Panc1 (cell line): ENCODE data around the gene ANKRD33B. TPM values are rescaled to one million over a fixed set of nuclear protein-coding genes. Genes with fewer than 3 reads are reported as not detected.

Source experiments
- ATAC-seq: fragments of 200-7000 bp; cut with Tn5 transposase; 2 replicates; pipeline ENCODE4 v1.9.1; 2020; ENCODE audit warnings: mild to moderate bottlenecking, moderate library complexity
- BruUV-seq: library from RNA; stranded (reverse); fragments of 400-500 nt; replicated peaks from 2 replicates; lab custom pipeline; 2021; lab: Mats Ljungman, UMichigan
- CTCF ChIA-PET: fragments of 300-600 bp; sonication (Branson Sonifier 250); formaldehyde crosslinking; loops from one replicate; lab custom pipeline; 2022; ENCODE audit warnings: antibody characterized with exemption; lab: Charles Lee
- POLR2A ChIA-PET: fragments of 300-600 bp; sonication (Branson Sonifier 250); formaldehyde crosslinking; loops from one replicate; lab custom pipeline; 2022; ENCODE audit warnings: antibody characterized with exemption; lab: Charles Lee
- DNase-seq: peaks from one replicate; pipeline ENCODE4 v3.0.0-alpha.2; 2010; ENCODE audit warnings: low read depth, low spot score
- H3K27ac ChIP-seq: 2 replicates; pipeline ENCODE4 v1.5.1; 2011; ENCODE audit warnings: mild to moderate bottlenecking, low read length, inconsistent platforms
- H3K27me3 ChIP-seq: fragments of 200-500 bp; sonication (Bioruptor generic); 2 replicates; pipeline ENCODE4 v1.6.0; 2014; ENCODE audit warnings: low read length, inconsistent platforms; ENCODE audit not compliant: control insufficient read depth, insufficient read depth
- H3K36me3 ChIP-seq: fragments of 200-500 bp; sonication (Bioruptor generic); 2 replicates; pipeline ENCODE4 v1.5.1; 2014; ENCODE audit warnings: inconsistent platforms, mild to moderate bottlenecking, low read length, moderate library complexity; ENCODE audit not compliant: control insufficient read depth, insufficient read depth
- H3K4me1 ChIP-seq: 2 replicates; pipeline ENCODE4 v1.5.1; 2011; ENCODE audit warnings: inconsistent platforms, mild to moderate bottlenecking, low read length, moderate library complexity; ENCODE audit not compliant: control insufficient read depth, insufficient read depth
- H3K4me3 ChIP-seq, 2 experiments: 2 replicates each; pipeline ENCODE4 v1.5.1; 2011 to 2012; ENCODE audit warnings: low read depth in 2 of 2, low read length in 2 of 2, mild to moderate bottlenecking in 2 of 2, inconsistent platforms in 1 of 2, moderate library complexity in 1 of 2
- H3K9me3 ChIP-seq: fragments of 200-500 bp; sonication (Bioruptor generic); 2 replicates; pipeline ENCODE4 v1.5.1; 2014; ENCODE audit warnings: low read depth, mild to moderate bottlenecking, inconsistent platforms, low read length, moderate library complexity; ENCODE audit not compliant: control insufficient read depth, insufficient read depth
- POLR2AphosphoS5 ChIP-seq: IDR thresholded peaks from 2 replicates; pipeline ENCODE4 v1.6.1; 2012; ENCODE audit warnings: mild to moderate bottlenecking, low read depth, low read length, moderate library complexity
- SIN3A ChIP-seq: IDR thresholded peaks from 2 replicates; pipeline ENCODE4 v1.6.1; 2012; ENCODE audit warnings: low read depth, mild to moderate bottlenecking, low read length, moderate library complexity, borderline replicate concordance; ENCODE audit not compliant: insufficient read depth
- TCF7L2 ChIP-seq: IDR thresholded peaks from 2 replicates; pipeline ENCODE4 v1.6.1; 2011; ENCODE audit warnings: mild to moderate bottlenecking, low read depth, low read length, inconsistent platforms
- in situ Hi-C: cut with HindIII; loops from 2 replicates; pipeline ENCODE4 v1.10.0; 2016; ENCODE audit warnings: low sequenced_read_pairs, low pct_unique_long_range_greater_than_20kb
- intact Hi-C: fragments of 100-400 bp; cut with micrococcal nuclease; formaldehyde crosslinking; loops from one replicate; pipeline ENCODE4 v1.10.0; 2022; ENCODE audit not compliant: unreplicated experiment
- total RNA-seq: library from RNA; stranded (reverse); gene quantifications from one replicate; pipeline ENCODE4 v1.2.1, GENCODE V29; 2021; ENCODE audit not compliant: unreplicated experiment
- TF ChIP-seq, protein P1 (sequence below), 2 experiments: IDR thresholded peaks; 2 replicates each; pipeline ENCODE4 v1.6.1; 2011 to 2012; ENCODE audit warnings: low read depth in 2 of 2, control low read depth in 1 of 2, low read length in 1 of 2, mild to moderate bottlenecking in 1 of 2, moderate library complexity in 1 of 2; ENCODE audit not compliant: insufficient read depth in 1 of 2
- TF ChIP-seq, protein P2 (sequence below): fragments of 450-650 bp; IDR thresholded peaks from 2 replicates; pipeline ENCODE4 v1.5.1; 2017; ENCODE audit warnings: mild to moderate bottlenecking

ANKRD33B gene
- total RNA-seq, 1 experiment from 2014 or later = 19.1 TPM

DNA sequence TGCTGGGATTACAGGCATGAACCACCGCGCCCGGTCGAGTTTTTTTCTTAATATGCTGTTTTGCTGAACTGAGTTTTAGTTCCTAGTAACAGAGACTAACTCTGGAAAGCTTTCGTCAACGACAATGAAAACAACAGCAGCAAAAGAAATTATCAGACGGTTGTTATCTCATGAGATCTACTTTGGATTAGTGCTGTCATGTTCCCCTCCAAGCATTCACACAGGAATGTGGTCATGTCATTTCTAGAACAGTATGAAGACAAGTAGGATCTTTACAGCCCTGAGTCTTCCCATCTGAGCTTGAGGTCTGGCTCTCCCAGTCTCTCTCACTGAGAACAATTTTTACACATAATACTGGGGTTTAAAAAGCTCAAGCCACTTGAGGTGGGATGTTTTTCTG is 4.0 kb upstream of the ANKRD33B start:
- no peak overlapping the region for H3K4me3 ChIP-seq
- ATAC-seq (no peak), DNase-seq (no peak)
- ChIA-PET CTCF (no interaction called here), POLR2A (no interaction called here)
- no peak overlapping the region for H3K27ac ChIP-seq
- no peaks in the 10 kb centered on the region for H3K27me3 ChIP-seq
- no peaks in the 10 kb centered on the region for H3K9me3 ChIP-seq
- H3K36me3 ChIP-seq = no peaks in the 10 kb centered on the region
- H3K4me1 ChIP-seq = peaks cover 30% of the 10 kb centered on the region
- intact Hi-C loops = loop anchor here (10.0 kb wide), 1 partner anchor 105 kb away; no protein-coding TSS in a partner anchor
- TF ChIP-seq SIN3A (no peak), TCF7L2 (no peak), POLR2AphosphoS5 (no peak)
- TF ChIP-seq, protein P1, sequence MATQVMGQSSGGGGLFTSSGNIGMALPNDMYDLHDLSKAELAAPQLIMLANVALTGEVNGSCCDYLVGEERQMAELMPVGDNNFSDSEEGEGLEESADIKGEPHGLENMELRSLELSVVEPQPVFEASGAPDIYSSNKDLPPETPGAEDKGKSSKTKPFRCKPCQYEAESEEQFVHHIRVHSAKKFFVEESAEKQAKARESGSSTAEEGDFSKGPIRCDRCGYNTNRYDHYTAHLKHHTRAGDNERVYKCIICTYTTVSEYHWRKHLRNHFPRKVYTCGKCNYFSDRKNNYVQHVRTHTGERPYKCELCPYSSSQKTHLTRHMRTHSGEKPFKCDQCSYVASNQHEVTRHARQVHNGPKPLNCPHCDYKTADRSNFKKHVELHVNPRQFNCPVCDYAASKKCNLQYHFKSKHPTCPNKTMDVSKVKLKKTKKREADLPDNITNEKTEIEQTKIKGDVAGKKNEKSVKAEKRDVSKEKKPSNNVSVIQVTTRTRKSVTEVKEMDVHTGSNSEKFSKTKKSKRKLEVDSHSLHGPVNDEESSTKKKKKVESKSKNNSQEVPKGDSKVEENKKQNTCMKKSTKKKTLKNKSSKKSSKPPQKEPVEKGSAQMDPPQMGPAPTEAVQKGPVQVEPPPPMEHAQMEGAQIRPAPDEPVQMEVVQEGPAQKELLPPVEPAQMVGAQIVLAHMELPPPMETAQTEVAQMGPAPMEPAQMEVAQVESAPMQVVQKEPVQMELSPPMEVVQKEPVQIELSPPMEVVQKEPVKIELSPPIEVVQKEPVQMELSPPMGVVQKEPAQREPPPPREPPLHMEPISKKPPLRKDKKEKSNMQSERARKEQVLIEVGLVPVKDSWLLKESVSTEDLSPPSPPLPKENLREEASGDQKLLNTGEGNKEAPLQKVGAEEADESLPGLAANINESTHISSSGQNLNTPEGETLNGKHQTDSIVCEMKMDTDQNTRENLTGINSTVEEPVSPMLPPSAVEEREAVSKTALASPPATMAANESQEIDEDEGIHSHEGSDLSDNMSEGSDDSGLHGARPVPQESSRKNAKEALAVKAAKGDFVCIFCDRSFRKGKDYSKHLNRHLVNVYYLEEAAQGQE (IDR thresholded peaks at IDR 0.05; ENCODE audit: insufficient read depth in 1 of 2, low read depth in 2 of 2, low read length in 1 of 2) = no peak
- TF ChIP-seq, protein P2, sequence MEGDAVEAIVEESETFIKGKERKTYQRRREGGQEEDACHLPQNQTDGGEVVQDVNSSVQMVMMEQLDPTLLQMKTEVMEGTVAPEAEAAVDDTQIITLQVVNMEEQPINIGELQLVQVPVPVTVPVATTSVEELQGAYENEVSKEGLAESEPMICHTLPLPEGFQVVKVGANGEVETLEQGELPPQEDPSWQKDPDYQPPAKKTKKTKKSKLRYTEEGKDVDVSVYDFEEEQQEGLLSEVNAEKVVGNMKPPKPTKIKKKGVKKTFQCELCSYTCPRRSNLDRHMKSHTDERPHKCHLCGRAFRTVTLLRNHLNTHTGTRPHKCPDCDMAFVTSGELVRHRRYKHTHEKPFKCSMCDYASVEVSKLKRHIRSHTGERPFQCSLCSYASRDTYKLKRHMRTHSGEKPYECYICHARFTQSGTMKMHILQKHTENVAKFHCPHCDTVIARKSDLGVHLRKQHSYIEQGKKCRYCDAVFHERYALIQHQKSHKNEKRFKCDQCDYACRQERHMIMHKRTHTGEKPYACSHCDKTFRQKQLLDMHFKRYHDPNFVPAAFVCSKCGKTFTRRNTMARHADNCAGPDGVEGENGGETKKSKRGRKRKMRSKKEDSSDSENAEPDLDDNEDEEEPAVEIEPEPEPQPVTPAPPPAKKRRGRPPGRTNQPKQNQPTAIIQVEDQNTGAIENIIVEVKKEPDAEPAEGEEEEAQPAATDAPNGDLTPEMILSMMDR = no peak
- BruUV-seq = no TSS peak
- in situ Hi-C loops = no loop called here

DNA sequence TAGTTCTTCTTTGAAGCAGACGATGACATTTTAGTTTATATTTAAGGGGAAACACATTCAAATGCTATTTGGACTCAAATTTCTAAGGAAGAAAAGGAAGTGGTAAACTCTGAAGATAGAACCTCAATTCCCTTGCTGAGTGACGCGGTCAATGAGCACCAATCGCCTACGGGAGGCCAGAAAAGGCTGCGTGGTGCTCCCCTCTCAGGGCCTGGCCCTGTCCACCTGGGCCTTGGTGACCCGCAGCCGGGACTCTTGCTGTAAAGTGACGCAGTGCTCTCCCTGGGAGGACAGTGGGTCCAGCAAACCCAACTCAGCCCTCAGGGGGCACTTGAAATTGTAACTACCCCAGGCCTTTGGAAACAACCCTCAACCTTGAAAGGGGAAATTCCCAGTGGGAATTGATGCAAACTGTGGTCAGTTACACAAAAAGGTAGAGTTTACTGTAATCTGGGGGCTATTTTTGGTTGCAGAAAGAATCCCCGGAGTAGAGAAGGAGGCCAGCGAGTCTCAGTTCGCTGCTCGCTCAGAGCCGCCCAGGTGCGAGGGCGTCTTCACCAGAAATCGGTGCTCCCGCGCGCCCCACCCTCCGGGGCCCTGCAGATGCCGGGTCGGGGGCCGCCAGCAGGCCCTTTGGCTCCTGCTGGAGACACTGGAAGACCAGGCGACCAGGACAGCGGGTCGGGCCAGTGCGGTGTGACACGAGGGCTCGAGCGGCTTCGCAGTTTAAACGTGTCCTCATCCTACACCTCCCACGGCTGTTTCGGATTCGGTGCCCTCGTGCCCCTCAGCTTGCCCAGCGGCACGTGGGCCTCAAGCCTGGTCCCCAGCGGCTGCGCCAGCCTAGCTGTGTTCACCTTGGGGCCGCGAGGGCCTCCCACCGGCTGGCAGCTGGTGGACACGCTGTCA is 1.4 kb upstream of the ANKRD33B start:
- in situ Hi-C loops (no loop called here), intact Hi-C loops (loop anchor here (10.0 kb wide), 1 partner anchor 108 kb away; no protein-coding TSS in a partner anchor)
- no peaks in the 10 kb centered on the region for H3K9me3 ChIP-seq
- H3K4me1 ChIP-seq = peaks cover 31% of the 10 kb centered on the region
- BruUV-seq = no TSS peak
- DNase-seq = no peak
- H3K27me3 ChIP-seq = no peaks in the 10 kb centered on the region
- TF ChIP-seq, protein P2 = no peak
- H3K36me3 ChIP-seq = no peaks in the 10 kb centered on the region
- ATAC-seq = no peak
- H3K4me3 ChIP-seq = peak overlapping the region in 1 of 2 experiments; percentile 70; a peak in 1 of 4 replicates
- POLR2A ChIA-PET = no interaction called here
- CTCF ChIA-PET = no interaction called here
- H3K27ac ChIP-seq = peak overlapping the region; percentile 74; the same call in 1 of the 2 replicates
